ENCODE data around the gene HCN3.
A peak's percentile ranks its signal among the peaks of the same experiment; 100 is the strongest.
"Not testable (repeated sequence)": the region's sequence is repeated elsewhere in the genome, so short reads cannot be mapped to it uniquely, and the experiment has no call there.

The HCN3 gene

GRCh38 chr1:155244368-155245162, 32.7 kb upstream of the HCN3 start:
- ATAC-seq (ENCODE audit: low read depth) (peak; percentile 93), DNase-seq (ENCODE audit: low spot score) (peak; percentile 97)
- H3K4me1 ChIP-seq (ENCODE audit: insufficient read depth, poor library complexity, severe bottlenecking) = peaks cover 5% of the 10 kb centered on the region
- H3K36me3 ChIP-seq (ENCODE audit: low read depth) = peaks cover 20% of the 10 kb centered on the region
- H3K27ac ChIP-seq (ENCODE audit: poor library complexity, severe bottlenecking) = peak overlapping the region; percentile 66
- no peaks in the 10 kb centered on the region for H3K9me3 ChIP-seq (ENCODE audit: severe bottlenecking)
- TF ChIP-seq, protein P1, sequence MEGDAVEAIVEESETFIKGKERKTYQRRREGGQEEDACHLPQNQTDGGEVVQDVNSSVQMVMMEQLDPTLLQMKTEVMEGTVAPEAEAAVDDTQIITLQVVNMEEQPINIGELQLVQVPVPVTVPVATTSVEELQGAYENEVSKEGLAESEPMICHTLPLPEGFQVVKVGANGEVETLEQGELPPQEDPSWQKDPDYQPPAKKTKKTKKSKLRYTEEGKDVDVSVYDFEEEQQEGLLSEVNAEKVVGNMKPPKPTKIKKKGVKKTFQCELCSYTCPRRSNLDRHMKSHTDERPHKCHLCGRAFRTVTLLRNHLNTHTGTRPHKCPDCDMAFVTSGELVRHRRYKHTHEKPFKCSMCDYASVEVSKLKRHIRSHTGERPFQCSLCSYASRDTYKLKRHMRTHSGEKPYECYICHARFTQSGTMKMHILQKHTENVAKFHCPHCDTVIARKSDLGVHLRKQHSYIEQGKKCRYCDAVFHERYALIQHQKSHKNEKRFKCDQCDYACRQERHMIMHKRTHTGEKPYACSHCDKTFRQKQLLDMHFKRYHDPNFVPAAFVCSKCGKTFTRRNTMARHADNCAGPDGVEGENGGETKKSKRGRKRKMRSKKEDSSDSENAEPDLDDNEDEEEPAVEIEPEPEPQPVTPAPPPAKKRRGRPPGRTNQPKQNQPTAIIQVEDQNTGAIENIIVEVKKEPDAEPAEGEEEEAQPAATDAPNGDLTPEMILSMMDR (IDR thresholded peaks at IDR 0.05; ENCODE audit: poor library complexity, severe bottlenecking) = peak; percentile 9
- H3K4me3 ChIP-seq (ENCODE audit: severe bottlenecking) = peak overlapping the region; percentile 48
- no peaks in the 10 kb centered on the region for H3K27me3 ChIP-seq (ENCODE audit: insufficient read depth, poor library complexity, severe bottlenecking)

DNA sequence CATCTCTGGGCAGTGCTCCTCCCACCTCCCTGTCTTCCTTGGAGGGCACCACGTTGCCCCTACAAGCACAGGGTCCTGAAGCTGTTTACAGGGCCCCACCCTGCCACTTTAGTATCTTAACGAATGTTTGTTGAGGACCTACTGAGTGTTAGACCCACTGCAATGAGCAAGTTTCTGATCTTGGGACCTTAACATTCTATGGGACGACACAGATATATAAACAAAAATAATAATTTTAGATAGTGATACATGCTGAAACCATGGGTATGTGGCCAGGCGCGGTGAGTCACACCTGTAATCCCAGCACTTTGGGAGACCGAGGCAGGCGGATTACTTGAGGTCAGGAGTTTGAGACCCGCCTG, 32.1 kb upstream of the HCN3 start:
- DNase-seq (ENCODE audit: low spot score) (no peak), ATAC-seq (ENCODE audit: low read depth) (no peak)
- Histone ChIP-seq H3K27ac (ENCODE audit: poor library complexity, severe bottlenecking) (peak overlapping the region; percentile 66), H3K9me3 (ENCODE audit: severe bottlenecking) (no peaks in the 10 kb centered on the region), H3K36me3 (ENCODE audit: low read depth) (peaks cover 23% of the 10 kb centered on the region), H3K27me3 (ENCODE audit: insufficient read depth, poor library complexity, severe bottlenecking) (no peaks in the 10 kb centered on the region), H3K4me3 (ENCODE audit: severe bottlenecking) (peak overlapping the region; percentile 48), H3K4me1 (ENCODE audit: insufficient read depth, poor library complexity, severe bottlenecking) (peaks cover 5% of the 10 kb centered on the region)
- TF ChIP-seq, protein P1 (IDR thresholded peaks at IDR 0.05; ENCODE audit: poor library complexity, severe bottlenecking) = no peak

- H3K4me3 ChIP-seq (ENCODE audit: severe bottlenecking); DNase-seq (ENCODE audit: low spot score); ATAC-seq (ENCODE audit: low read depth); H3K27me3 ChIP-seq (ENCODE audit: insufficient read depth, poor library complexity, severe bottlenecking); H3K4me1 ChIP-seq (ENCODE audit: insufficient read depth, poor library complexity, severe bottlenecking); H3K9me3 ChIP-seq (ENCODE audit: severe bottlenecking); H3K27ac ChIP-seq (ENCODE audit: poor library complexity, severe bottlenecking): not testable (repeated sequence)
- peaks cover 30% of the 10 kb centered on the region for H3K36me3 ChIP-seq (ENCODE audit: low read depth)
These were observed 30.5 kb upstream of the HCN3 start for GRCh38 chr1:155246796-155247195.

- TF ChIP-seq, protein P1 (IDR thresholded peaks at IDR 0.05; ENCODE audit: poor library complexity, severe bottlenecking) = no peak
- Histone ChIP-seq H3K4me3 (ENCODE audit: severe bottlenecking) (no peak overlapping the region), H3K27ac (ENCODE audit: poor library complexity, severe bottlenecking) (no peak overlapping the region), H3K36me3 (ENCODE audit: low read depth) (peaks cover 31% of the 10 kb centered on the region), H3K27me3 (ENCODE audit: insufficient read depth, poor library complexity, severe bottlenecking) (no peaks in the 10 kb centered on the region), H3K9me3 (ENCODE audit: severe bottlenecking) (no peaks in the 10 kb centered on the region), H3K4me1 (ENCODE audit: insufficient read depth, poor library complexity, severe bottlenecking) (no peaks in the 10 kb centered on the region)
- no peak for ATAC-seq (ENCODE audit: low read depth)
- no peak for DNase-seq (ENCODE audit: low spot score)
These were observed 29.4 kb upstream of the HCN3 start for GRCh38 chr1:155247667-155248553.

DNA sequence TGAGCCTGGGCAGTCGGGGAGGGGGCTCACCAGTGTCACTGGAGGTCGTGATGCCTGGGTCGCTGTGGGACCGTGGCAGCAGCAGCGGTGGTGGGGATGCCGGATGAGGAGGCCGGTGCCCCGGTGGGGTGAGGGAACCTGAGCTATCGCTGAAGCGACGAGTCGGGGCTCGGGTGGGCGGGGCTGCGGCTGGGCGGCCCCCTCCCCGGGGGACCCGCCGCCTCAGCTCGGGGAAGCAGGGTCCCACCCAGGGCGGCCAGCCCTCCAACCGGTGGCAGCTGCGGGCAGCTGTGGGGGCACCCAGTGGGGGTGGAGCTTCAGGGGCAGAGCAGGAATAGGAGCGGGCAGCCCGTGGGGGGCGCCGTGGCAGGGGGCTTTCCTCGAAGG, 27.0 kb upstream of the HCN3 start:
- DNase-seq (ENCODE audit: low spot score) (no peak), ATAC-seq (ENCODE audit: low read depth) (no peak)
- peaks cover 38% of the 10 kb centered on the region for H3K36me3 ChIP-seq (ENCODE audit: low read depth)
- no peaks in the 10 kb centered on the region for H3K9me3 ChIP-seq (ENCODE audit: severe bottlenecking)
- no peak overlapping the region for H3K4me3 ChIP-seq (ENCODE audit: severe bottlenecking)
- no peak overlapping the region for H3K27ac ChIP-seq (ENCODE audit: poor library complexity, severe bottlenecking)
- TF ChIP-seq, protein P1 (IDR thresholded peaks at IDR 0.05; ENCODE audit: poor library complexity, severe bottlenecking) = no peak
- H3K4me1 ChIP-seq (ENCODE audit: insufficient read depth, poor library complexity, severe bottlenecking) = peaks cover 5% of the 10 kb centered on the region
- H3K27me3 ChIP-seq (ENCODE audit: insufficient read depth, poor library complexity, severe bottlenecking) = no peaks in the 10 kb centered on the region

Measured in RWPE2 (cell line).